ENCODE results near the gene MEIS2. TPM values are rescaled to one million over a fixed set of nuclear protein-coding genes. Genes with fewer than 3 reads are reported as not detected.

MEIS2 gene
- total and polyA plus RNA-seq, 2 of the 13 experiments (the other 11 are each of a cell fraction or from before 2014, with no cell fraction given): 10.7 to 12.4 TPM

DNA sequence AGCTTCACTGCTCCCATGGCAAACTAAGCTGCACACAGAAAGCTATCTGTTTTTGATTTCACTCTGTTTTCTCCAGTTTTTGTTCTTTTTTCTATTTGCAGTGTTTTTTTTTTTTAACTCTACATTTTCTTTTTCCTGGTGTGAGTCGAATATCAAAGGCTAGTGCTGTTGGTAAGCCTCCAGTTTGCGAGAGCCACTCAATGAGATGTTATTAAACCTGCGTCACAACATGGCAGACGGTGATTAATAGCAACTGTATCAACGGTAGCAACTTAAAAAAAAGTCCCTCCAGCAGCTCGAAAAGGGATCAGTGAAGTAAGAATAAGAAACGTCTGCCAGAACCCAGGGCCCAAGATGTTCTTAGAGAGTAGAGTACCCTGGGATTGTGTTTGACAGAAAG is 84.1 kb downstream of the MEIS2 start (continued):
- TF ChIP-seq, protein P1, sequence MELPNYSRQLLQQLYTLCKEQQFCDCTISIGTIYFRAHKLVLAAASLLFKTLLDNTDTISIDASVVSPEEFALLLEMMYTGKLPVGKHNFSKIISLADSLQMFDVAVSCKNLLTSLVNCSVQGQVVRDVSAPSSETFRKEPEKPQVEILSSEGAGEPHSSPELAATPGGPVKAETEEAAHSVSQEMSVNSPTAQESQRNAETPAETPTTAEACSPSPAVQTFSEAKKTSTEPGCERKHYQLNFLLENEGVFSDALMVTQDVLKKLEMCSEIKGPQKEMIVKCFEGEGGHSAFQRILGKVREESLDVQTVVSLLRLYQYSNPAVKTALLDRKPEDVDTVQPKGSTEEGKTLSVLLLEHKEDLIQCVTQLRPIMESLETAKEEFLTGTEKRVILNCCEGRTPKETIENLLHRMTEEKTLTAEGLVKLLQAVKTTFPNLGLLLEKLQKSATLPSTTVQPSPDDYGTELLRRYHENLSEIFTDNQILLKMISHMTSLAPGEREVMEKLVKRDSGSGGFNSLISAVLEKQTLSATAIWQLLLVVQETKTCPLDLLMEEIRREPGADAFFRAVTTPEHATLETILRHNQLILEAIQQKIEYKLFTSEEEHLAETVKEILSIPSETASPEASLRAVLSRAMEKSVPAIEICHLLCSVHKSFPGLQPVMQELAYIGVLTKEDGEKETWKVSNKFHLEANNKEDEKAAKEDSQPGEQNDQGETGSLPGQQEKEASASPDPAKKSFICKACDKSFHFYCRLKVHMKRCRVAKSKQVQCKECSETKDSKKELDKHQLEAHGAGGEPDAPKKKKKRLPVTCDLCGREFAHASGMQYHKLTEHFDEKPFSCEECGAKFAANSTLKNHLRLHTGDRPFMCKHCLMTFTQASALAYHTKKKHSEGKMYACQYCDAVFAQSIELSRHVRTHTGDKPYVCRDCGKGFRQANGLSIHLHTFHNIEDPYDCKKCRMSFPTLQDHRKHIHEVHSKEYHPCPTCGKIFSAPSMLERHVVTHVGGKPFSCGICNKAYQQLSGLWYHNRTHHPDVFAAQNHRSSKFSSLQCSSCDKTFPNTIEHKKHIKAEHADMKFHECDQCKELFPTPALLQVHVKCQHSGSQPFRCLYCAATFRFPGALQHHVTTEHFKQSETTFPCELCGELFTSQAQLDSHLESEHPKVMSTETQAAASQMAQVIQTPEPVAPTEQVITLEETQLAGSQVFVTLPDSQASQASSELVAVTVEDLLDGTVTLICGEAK (IDR thresholded peaks at IDR 0.05): no peak
- TF ChIP-seq, protein P1 (CRISPR knock-in tag; IDR thresholded peaks at IDR 0.05): no peak
- TF ChIP-seq ZSCAN12 (CRISPR knock-in tag; IDR thresholded peaks at IDR 0.05) (no peak), ETV6 (CRISPR knock-in tag; conservative IDR thresholded peaks at IDR 0.05) (no peak), TSC22D2 (CRISPR knock-in tag; IDR thresholded peaks at IDR 0.05; ENCODE audit: borderline replicate concordance) (no peak), ZNF678 (CRISPR knock-in tag; IDR thresholded peaks at IDR 0.05) (no peak), ZFP82 (CRISPR knock-in tag; IDR thresholded peaks at IDR 0.05; ENCODE audit: borderline replicate concordance) (no peak)

Measured in HepG2 (cell line).